Stimulated activated CD4-positive, alpha-beta T cell treated with anti-CD3 and anti-CD28 coated beads, Interleukin-1b, Interleukin-23, amount 100 ng/mL, for 48 hours (primary cell): ENCODE measurements around the gene CCDC102A.
"Not testable (repeated sequence)": the region's sequence is repeated elsewhere in the genome, so short reads cannot be mapped to it uniquely, and the experiment has no call there.

Source experiments
- DNase-seq: peaks from one replicate; pipeline ENCODE4 v3.0.0-alpha.2; 2020

Gene CCDC102A

DNA sequence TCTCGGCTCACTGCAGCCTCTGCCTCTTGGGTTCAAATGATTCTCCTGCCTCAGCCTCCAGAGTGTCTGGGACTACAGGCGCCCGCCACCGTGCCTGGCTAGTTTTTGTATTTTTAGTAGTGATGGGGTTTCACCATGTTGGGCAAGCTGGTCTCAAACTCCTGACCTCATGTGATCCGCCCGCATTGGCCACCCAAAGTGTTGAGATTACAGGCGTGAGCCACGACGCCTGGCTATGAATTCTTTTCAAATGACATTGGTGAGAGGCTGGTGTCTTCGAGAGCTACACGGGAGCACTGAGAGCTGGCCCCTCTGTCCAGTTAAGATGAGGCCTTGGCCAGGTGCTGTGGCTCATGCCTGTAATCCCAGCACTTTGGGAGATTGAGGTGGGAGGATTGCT, 36.4 kb downstream of the CCDC102A start:
- not testable (repeated sequence) for DNase-seq

DNA sequence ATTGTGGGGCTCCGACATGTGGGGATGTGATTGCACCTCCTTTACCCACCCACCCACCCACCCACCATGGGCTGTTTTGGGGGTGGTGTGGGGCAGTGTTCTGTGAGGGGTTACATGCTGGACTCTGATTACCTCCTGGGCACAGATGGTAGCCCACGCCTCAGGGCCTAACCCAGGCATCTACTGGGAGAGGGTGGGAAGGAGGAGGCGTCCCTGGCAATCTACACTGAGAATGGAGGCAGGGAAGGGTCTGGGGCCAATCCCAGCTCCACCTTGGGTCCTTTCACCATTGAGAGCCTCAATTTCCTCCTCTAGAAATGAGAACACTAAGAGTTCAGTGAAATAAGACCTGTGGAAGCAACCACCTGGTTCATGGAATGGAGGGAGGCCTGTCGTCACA, 38.3 kb downstream of the CCDC102A start:
- no peak for DNase-seq

DNA sequence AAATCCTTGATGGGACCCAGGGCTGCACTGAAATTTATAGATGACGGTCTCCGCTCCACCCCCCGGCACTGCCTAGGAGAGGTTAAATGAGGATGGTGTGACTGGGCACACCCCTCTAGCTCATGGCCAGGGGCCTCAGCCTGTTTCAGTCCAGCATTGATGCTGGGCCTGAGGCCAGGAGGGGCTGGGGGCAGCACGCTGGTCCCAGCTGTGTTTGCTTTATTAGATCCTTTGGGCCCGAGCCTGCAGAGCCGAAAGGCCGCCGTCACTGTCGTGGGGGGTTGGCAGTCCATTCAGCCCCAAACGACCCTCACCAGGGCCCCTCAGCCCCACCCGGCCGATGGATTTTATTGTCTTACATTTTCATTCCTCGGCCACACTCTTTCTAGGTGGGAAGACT, 39.2 kb downstream of the CCDC102A start:
- no peak for DNase-seq

DNA sequence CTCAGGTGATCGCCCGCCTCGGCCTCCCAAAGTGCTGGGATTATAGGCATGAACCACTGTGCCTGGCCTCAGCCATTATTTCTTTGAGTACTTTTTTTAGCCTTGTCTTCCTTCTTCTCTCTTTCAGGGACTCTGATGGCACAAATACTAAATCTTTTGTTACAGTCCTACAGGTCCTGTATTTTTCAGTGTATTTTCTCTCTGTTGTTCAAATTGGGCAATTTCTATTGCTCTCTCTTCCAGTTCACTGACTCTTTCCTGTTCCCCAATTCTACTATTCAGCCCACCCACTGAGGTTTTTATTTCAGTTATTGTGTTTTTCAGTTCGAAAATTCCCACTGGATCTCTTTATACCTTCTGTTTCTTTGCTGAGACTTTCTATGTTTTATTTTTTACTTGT, 42.6 kb downstream of the CCDC102A start:
- DNase-seq: no peak

DNA sequence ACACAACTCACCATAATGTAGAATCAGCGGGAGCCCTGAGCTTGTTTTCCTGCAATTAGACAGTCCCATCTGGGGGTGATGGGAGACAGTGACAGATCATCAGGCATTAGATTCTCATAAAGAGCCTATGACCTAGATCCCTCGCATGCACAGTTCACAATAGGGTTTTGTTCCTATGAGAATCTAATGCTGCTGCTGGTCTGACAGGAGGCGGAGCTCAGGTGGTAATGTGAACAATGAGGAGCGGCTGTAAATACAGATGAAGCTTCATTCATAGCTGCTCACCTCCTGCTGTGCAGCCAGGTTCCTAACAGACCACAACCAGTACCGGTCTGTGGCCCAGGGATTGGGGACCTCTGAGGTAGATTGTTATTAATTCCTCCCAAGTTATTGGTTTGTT, 47.1 kb downstream of the CCDC102A start:
- no peak for DNase-seq

DNA sequence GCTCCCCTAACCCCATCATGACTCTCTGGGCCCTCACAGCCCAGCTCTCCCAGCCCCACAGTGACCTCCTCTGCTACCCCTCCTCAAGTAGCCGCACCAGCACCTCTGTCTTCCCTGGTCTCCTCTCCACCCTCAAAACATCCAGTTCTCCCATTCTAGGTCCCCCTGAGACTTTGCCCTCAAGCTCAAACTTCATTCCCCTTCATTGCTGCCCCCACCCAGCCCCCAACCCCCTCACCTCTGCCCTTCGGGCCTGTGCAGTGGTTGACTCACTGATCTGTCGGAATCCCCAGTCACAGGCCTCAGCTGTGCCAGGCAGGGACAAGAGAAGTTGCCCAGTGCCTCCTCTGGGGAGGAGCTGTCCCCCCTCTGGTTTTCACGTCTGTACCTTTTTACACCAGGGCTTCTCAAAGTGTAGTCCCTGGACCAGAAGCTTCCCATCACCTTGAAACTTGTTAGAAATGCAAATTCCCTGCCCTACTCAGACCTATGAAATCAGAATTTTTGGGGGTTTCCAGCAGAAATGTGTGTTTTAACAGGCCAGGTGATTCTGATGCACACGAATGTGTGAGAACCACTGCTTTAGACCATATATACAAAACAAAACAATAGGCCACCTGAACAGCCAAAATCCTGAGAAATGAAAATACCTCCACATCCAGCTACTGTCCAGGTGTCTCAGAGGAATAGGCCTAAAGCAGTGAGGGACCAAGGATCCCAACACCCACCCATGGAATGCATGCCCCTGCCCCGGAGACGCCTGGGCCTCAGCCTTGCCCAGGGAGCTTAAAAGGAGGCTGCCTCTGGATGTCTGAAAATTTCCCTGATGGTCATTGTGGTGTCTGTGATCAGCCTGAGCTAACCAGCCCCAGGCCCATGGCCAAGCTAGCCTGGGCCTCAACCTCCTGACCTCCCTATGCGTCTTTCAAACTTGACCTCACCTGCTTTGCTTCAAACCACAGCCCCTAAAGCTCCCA, 49.2 kb downstream of the CCDC102A start:
- no peak for DNase-seq

DNA sequence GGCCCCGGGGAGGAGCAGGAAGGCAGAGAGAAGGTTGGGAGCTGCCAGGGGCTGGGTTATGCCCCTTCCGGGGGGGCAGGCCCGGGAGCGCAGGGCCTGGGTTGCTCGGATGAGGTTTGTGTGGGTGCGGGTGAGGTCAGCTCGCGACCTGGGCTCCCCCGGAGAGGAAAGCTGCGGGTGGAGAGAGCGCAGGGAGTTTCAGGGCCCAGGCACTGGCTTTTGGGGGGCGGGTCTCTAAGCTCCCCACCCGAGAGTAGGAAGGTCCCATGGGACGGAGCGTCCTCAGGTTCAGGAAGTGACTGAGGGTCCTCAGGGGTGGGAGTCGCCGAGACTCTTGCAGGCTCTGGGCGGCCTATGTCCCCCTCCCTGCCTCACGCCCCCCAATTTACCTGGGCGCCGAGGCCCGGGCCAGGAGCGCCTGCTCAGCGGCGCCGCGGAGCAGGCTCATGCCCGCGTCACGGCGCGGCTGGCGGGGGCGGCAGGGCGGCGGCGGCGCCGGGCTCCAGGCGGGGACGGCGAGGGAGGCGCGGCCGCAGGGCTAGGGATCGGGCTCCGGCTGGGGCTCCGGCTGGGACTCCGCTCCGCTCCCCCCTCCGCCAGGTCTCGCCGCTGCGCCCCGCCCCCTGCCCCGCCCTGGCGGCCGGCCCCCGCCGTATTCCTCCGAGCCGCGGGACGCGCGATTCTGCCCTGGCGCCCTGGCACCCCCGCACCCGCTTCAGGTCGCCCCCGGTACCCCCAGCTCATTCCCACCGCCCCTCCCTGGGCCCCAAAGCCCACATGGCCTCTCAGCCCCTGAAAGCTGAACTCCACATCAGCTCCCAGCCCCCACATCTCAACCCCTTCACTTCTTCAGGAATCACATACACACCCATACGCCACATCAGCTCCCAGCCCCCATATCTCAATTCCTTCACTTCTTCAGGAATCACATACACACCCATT, 50.2 kb downstream of the CCDC102A start, which contains the start of gene DOK4:
DOK4 (minus strand) TSS at position 578 of the 942 bp plus-strand sequence. CDS start 6,986 bp downstream, outside the sequence.
- DNase-seq: peak; percentile 76

DNA sequence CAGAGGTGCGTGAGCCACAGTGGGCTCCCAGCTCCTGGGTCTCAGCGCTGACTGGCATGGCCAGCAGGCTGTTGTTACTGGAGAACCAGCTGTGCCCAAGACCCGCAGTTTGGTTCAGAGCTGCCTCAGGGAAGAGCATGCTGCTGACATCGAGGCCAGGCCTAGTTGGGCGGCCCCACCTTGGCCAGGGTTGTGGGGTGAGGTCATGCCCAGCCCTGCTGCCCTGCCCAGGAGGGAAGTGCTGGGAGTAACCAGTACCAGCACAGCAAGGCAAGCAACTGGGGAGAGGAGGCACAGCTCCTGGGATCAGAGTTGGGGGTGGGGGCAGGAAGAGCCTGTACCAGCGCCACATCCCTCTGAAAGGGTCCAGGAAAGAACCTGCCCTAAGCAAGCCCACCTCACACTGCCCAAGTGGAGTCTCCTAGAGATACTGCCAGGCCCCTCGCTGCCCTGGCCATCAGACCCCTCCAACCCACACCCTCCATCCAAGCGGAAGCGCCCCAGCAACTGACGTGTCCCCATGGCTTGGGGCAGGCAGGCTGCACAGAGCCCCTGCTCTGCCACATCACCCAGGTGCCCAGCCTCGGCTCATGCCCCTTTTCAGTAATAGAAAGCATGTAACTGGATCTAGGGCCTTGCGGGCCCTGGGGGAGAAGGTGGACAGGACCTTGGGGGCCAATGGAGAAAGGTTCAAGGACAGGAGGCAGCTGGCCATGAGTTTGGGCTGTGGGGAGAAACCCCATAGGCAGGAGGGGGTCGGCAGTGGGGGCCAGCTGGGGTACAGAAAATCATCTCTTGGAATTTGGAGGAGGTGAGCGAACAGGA, 51.1 kb downstream of the CCDC102A start:
- no peak for DNase-seq

DNA sequence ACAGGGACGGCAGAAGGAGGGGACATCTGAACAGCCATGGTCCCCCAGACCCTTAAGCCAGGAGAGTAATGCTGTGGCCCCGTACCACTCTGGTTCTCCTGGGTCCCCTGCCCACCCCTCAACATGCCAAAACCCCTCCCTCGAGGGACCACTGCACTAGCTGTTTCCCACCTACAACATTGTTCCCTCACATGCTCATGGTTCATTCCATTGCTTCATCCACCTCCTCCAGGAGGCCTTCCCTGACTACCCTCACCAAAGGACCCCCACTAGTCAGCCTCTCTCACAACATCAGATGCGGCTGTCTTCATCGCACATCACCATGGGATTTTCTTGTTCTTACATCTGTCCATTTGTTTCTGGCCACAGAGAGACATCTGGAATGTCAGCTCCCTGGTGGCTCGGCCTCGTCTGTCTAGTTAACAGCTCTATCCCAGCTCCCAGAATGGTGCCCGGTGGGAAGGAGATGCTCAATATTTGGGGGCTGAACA, 51.8 kb downstream of the CCDC102A start:
- DNase-seq: no peak

DNA sequence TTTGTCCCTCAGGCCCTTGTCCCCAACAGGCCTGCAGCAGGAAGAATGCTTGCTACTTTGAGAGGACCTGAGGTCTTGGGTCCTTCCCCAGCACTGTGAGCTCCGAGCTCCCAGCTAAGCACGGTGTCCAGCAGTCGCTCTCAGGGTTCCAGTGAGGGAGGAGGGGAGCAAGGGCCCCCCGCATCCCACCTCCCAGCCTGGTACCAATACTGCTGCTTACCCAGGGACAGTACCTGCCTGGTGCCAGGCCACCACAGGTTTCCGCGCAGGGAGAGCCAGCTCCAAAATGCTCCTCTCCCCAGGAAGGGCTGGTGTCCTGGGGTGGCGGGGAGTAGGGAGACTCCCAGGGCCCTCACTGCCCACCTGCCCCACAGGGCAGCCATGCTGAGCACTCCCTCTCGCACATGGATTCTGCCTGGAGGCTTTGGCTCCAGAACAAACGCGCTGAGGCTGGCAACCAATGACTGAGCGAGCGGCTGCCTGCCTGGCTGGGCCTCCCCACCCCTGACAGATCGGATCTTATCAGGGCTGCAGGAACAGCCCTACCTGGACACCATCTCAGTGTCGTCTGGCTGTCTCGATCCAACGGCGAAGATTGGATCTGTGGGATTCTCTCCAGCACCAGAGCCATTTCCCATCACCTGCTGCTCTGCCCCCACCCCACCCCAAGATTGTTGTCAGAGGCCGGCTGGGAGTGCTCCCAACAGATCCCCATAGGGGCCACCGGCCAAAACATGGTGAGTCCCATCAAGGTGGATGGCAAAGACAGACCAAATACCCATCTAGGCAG, 52.5 kb downstream of the CCDC102A start:
- DNase-seq: no peak

DNA sequence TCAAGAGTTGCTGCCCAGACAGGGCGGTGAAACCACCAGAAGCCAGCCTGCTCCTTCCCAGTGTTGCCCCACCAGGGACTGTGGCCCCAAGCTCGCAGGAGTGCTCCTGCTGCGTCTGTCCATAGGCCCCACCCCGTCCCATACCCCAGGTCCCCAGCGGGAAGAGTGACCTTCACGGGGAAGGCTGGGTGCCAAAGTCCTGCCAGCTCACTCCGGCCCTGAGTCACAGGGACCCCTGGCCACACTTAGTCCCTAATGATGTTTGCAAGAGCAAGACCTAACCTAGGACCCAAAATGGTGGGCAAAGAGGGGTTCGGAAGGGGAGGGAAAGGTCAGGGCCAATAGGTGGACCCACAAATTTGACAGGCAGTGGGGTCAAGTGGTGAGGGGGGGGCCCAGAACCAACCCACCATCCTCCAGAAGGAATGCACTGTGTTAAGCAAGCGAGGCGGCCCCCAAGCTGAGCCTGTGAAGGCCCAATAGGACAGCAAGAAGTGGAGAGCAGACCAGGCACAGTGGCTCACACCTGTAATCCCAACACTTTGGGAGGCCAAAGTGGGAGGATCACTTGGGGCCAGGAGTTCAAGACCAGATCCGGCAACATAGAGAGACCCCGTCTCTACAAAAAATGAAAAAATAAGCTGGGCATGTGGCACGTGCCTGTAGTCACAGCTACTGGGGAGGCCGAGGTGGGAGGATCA, 53.4 kb downstream of the CCDC102A start:
- DNase-seq: no peak

DNA sequence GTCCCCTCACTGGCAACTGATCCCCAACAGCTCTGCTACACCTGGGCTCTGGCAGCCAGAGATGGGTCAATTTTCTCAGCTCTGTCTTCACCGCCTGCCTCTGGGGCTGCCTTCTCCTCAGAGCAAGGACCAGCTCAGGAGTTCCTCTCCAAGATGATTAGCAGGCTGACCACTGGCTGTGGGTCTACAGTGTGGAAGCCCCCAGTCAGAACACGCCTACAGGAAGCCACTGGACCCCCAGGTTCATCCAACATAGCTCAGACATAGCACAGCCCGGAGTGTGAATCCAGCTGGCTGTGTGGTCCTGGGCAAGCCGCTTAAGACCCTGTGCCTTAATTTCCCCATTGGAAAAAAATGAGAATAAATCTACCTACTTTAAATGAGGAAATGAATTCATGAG, 55.0 kb downstream of the CCDC102A start:
- DNase-seq: no peak

DNA sequence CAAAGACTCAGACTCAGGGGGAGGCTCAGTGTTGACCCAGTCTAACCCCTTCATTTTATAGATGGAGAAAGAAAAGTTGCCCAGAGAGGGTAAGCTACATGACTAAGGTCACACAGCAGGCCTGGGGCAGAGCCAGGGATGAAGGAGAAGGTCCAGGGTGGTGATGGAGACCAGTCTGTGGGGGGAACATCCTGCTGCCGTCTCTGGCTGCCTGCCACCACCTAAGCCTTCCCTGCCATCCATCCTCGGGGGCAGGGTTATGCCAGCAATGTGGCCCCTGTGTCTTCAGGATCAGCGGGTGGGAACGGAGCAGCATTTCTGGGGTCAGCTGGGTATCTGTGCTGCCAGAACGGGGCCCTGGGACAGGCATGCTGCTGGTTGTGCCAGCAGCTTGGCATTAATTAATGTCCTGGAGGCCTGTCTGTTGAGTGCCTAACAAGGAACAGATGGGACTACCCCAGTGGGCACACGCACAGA, 55.6 kb downstream of the CCDC102A start:
- DNase-seq: no peak

DNA sequence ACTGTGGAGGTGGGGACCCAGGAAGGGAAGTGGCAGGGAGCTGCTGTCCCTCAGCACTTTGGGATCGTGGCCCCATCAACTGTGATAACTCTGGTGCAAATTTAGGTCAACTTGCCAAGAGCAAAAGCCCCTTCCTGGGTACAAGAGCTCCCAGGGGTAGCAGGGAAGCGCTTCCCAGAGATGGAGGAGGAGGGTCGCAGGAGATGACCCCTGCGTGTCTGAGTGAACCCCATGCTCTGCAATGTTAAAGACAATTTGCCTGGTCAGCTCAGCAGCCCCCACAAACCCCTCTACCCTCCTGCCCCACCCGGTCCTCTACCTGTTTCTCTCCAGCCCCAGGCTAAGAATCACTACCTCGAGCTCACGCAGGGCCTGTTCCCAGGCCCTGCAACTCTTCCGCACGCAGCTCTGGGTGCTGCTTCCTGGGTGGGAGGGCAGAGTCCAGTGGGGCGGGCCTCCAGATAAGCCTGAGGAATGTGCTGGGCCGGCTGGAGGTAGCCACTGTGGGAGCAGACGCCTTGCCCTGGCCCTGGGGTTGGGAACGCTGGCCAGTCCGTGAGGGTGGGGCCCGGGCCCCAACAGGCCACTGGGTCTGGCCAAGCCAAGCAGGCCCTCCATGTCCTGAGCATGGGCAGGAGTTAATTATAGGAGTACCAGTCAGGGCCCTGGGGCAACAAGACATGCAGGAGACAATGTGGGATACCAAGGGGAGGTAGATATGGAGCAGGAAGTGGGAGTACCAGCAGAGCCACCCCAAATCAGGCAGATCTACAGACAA, 56.2 kb downstream of the CCDC102A start:
- no peak for DNase-seq

DNA sequence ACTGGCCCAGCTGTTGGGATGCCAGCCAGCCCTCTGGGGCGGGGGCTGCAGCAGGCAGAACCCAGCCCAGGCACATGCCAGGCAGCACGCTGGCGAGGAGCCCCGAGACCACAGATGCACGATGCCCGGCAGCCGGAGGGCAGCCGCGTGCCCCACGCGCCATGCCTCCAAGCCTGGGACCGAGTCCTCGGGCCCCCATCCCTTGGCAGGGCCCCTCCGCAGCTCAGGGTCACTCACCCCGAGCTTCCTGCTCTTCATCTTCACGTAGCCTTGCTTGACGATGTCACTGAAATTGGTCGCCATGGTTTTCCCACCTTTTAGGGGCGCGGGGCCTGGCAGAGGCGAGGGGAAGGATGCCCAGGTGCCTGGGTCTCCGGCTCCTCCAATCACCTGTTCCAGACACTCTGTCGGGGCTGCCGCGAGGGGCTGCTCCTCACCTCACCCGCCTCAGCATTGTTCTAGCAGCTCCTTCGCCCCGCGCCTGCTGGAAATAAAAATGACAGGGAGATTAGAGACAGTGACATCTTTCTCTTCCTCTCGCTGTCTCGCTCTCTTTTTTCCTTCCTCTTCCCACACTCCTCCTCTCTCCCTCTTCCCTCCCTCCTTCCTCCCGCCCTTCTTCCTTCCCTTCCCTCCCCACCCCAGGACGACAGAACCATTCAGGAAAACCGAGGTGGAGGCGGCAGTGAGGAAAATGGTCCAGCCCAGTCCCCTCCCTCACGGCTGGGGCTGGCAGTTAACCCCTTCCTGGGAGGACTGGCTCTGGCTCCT, 57.0 kb downstream of the CCDC102A start:
- no peak for DNase-seq

DNA sequence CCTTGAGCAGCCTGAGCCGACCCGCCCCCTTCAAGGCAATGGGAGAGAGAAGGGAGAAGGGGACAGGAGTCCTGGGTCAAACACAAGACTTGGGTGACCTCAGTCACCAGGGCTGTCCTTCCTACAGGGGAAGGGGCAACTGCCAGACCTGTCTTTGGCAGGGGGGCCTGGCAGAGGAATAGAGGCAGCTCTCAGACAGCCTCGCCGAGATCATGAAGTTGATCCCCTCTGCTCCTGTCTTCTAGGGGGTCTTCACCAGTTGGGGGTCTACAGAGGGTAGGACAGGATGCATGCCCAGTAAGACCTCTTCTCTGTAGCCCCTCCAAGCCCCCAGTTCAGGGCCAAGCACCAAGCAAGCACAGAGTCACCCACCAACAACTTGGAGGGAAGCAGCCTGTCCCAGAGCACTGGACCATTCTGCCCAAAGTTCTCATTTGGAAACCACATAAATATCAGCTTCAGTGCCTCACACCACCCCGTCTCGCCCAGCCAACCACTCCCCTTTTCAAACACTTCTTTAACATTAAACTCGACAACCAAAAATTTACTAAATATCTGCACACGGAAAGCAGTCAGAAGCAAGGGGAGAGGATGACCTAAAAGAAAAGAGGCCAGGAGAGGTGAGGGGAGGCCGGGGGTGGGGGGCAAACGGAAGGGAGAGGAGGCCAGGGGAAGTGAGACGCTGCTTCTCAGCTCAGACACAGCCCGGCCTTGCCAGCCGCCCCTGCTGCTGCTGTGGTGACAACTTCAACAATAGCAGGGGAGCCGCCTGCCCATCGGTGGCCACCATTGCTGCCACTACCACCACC, 57.8 kb downstream of the CCDC102A start:
- no peak for DNase-seq

DNA sequence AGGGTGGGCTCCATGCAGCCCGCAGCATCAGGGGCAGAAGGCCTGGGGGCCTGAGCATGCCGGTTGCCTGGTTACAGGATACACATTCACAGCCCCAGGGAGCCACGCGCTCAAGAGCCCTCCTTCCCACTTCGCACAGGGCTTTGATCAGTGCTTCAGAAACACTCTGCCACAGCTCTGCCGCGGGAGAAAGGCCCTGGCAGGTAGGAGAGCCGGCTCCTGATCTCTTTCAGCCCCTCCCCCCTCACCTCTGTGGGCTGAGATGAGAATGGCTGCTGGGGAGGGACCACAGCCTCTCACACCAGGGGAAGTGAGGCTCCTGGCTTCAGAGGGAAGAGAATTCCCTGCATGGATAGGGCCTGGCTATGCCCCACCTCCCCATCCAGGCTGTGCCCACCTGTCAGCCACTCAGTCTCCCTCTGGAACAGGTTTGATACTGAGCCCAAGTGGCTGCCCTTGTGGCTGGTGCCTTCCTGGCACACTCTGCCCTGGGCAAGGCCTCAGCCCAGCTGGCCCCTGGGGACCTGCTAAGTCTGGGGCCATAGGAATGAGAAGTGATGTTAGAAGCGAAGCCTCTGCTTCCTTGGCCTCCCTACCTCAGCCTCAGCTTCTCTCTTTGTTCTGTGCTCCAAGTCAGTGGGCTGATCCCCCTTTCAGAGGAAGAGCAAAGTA, 58.7 kb downstream of the CCDC102A start:
- no peak for DNase-seq
